ENCODE results near the gene PRKCSH.
"Not testable (repeated sequence)": the region's sequence is repeated elsewhere in the genome, so short reads cannot be mapped to it uniquely, and the experiment has no call there.

Gene PRKCSH

GRCh38 chr19:11420429-11421370 is 14.7 kb upstream of the PRKCSH start:
- peak; percentile 41 for DNase-seq (ENCODE audit: low spot score)

GRCh38 chr19:11421371-11422098 is 13.9 kb upstream of the PRKCSH start:
- DNase-seq (ENCODE audit: low spot score), result no peak

- DNase-seq (ENCODE audit: low spot score), result peak; percentile 73
These were observed 13.0 kb upstream of the PRKCSH start for GRCh38 chr19:11422163-11423065.

GRCh38 chr19:11423164-11423790 is 12.2 kb upstream of the PRKCSH start:
- no peak for DNase-seq (ENCODE audit: low spot score)

- DNase-seq (ENCODE audit: low spot score), result peak; percentile 45
These were observed 11.6 kb upstream of the PRKCSH start for GRCh38 chr19:11423791-11424181.

GRCh38 chr19:11425719-11426457 is 9.5 kb upstream of the PRKCSH start:
- no peak for DNase-seq (ENCODE audit: low spot score)

- DNase-seq (ENCODE audit: low spot score), result no peak
These were observed 8.8 kb upstream of the PRKCSH start for GRCh38 chr19:11426656-11427055.

- not testable (repeated sequence) for DNase-seq (ENCODE audit: low spot score)
These were observed 1.9 kb upstream of the PRKCSH start for GRCh38 chr19:11433526-11433925.

GRCh38 chr19:11434703-11435056 is 755 bp upstream of the PRKCSH start:
- no peak for DNase-seq (ENCODE audit: low spot score)

GRCh38 chr19:11435833-11436313 is 438 bp downstream of the PRKCSH start:
- no peak for DNase-seq (ENCODE audit: low spot score)

- DNase-seq (ENCODE audit: low spot score), result no peak
These were observed 2.5 kb downstream of the PRKCSH start for GRCh38 chr19:11437955-11438354.

- no peak for DNase-seq (ENCODE audit: low spot score)
These were observed 8.6 kb downstream of the PRKCSH start for GRCh38 chr19:11444059-11444458.

- DNase-seq (ENCODE audit: low spot score), result no peak
These were observed 9.7 kb downstream of the PRKCSH start for GRCh38 chr19:11445141-11445540.

- DNase-seq (ENCODE audit: low spot score), result no peak
These were observed 10.8 kb downstream of the PRKCSH start for GRCh38 chr19:11446271-11446651.

- DNase-seq (ENCODE audit: low spot score), result peak; percentile 81
These were observed 11.3 kb downstream of the PRKCSH start for GRCh38 chr19:11446652-11447301.

- DNase-seq (ENCODE audit: low spot score), result no peak
These were observed 12.2 kb downstream of the PRKCSH start for GRCh38 chr19:11447347-11448262.

- DNase-seq (ENCODE audit: low spot score), result no peak
These were observed 13.0 kb downstream of the PRKCSH start for GRCh38 chr19:11448410-11448809.

GRCh38 chr19:11448923-11449554 is 13.6 kb downstream of the PRKCSH start:
- DNase-seq (ENCODE audit: low spot score), result no peak
